Keratinocyte (primary cell): Measurements from ENCODE around the gene CTNNA3. TPM values are rescaled to one million over a fixed set of nuclear protein-coding genes. Genes with fewer than 3 reads are reported as not detected.

Source experiments
- DNase-seq: peaks from one replicate; pipeline ENCODE4 v3.0.0-alpha.2; 2011; ENCODE audit warnings: low read depth, missing footprints, low spot score
- FAIRE-seq: peaks from 2 replicates; lab custom pipeline; 2011; peaks lifted over from hg19 to GRCh38; lab: Jason Lieb, UNC
- H2AFZ ChIP-seq: 2 replicates; pipeline ENCODE4 v1.6.0; 2012; ENCODE audit warnings: low read length, control low read depth, inconsistent platforms; ENCODE audit not compliant: control insufficient read depth
- H3K27ac ChIP-seq: 2 replicates; pipeline ENCODE4 v1.5.1; 2011; ENCODE audit warnings: low read length; ENCODE audit not compliant: control insufficient read depth, insufficient read depth
- H3K27me3 ChIP-seq: 3 replicates; pipeline ENCODE4 v1.6.0; 2011; ENCODE audit warnings: low read length; ENCODE audit not compliant: control insufficient read depth, insufficient read depth; ENCODE audit errors: extremely low read depth
- H3K36me3 ChIP-seq, 2 experiments: 2 replicates in 1 of 2; 3 replicates in 1 of 2; pipeline ENCODE4 v1.5.1; 2011; ENCODE audit warnings: low read length in 2 of 2, mild to moderate bottlenecking in 1 of 2; ENCODE audit not compliant: control insufficient read depth in 2 of 2, insufficient read depth in 2 of 2; ENCODE audit errors: extremely low read depth in 1 of 2
- H3K4me1 ChIP-seq: 3 replicates; pipeline ENCODE4 v1.5.1; 2011; ENCODE audit warnings: low read length; ENCODE audit not compliant: control insufficient read depth, insufficient read depth; ENCODE audit errors: extremely low read depth
- H3K4me2 ChIP-seq: 3 replicates; pipeline ENCODE4 v1.6.0; 2011; ENCODE audit warnings: low read depth, low read length; ENCODE audit not compliant: control insufficient read depth, insufficient read depth; ENCODE audit errors: extremely low read depth
- H3K4me3 ChIP-seq, 3 experiments: fragments of 200-600 bp in 1 of 3; sonication (generic) in 1 of 3; 2 replicates in 2 of 3; 3 replicates in 1 of 3; pipeline ENCODE4 v1.5.1; 2011 to 2016; ENCODE audit warnings: low read length in 3 of 3, mild to moderate bottlenecking in 3 of 3, control low read depth in 2 of 3, inconsistent platforms in 1 of 3, low read depth in 1 of 3, mixed read lengths in 1 of 3, mixed run types in 1 of 3, moderate library complexity in 1 of 3; ENCODE audit not compliant: control insufficient read depth in 2 of 3, insufficient read depth in 2 of 3; ENCODE audit errors: extremely low read depth in 1 of 3
- H3K79me2 ChIP-seq: 2 replicates; pipeline ENCODE4 v1.6.0; 2012; ENCODE audit warnings: low read length; ENCODE audit not compliant: control insufficient read depth, insufficient read depth
- H3K9ac ChIP-seq: 3 replicates; pipeline ENCODE4 v1.6.0; 2011; ENCODE audit warnings: low read length; ENCODE audit not compliant: control insufficient read depth, insufficient read depth; ENCODE audit errors: extremely low read depth
- H3K9me1 ChIP-seq: 3 replicates; pipeline ENCODE4 v1.6.0; 2011; ENCODE audit warnings: low read length; ENCODE audit not compliant: control insufficient read depth, insufficient read depth; ENCODE audit errors: extremely low read depth
- H3K9me3 ChIP-seq: 2 replicates; pipeline ENCODE4 v1.5.1; 2012; ENCODE audit warnings: low read depth, low read length; ENCODE audit not compliant: control insufficient read depth
- H4K20me1 ChIP-seq: 3 replicates; pipeline ENCODE4 v1.6.0; 2011; ENCODE audit warnings: low read length; ENCODE audit not compliant: control insufficient read depth, insufficient read depth; ENCODE audit errors: extremely low read depth
- EZH2 ChIP-seq: IDR thresholded peaks from one replicate; pipeline ENCODE4 v1.6.1; 2012; ENCODE audit warnings: inconsistent platforms, mild to moderate bottlenecking, low read length, moderate library complexity
- dilution Hi-C: fragments of 300-500 bp; cut with MboI; formaldehyde crosslinking; loops from one replicate; pipeline ENCODE4 v1.7.0; 2020; ENCODE audit warnings: low sequenced_read_pairs; ENCODE audit not compliant: extremely low pct_ligation_motif_present
- polyA plus RNA-seq, 5 experiments: library from polyadenylated mRNA; depleted of rRNA in 3 of 5; stranded (reverse) in 3 of 5; stranded (forward) in 1 of 5; unstranded in 1 of 5; fragments of >200 nt; gene quantifications; 1 replicate in 1 of 5; 2 replicates in 3 of 5; 3 replicates in 1 of 5; pipeline versions ENCODE4 v1.2.1 to v1.2.3, GENCODE V29; 2011 to 2012; ENCODE audit warnings: missing spikeins in 2 of 5, low read depth in 1 of 5, low replicate concordance in 1 of 5
- TF ChIP-seq, protein P1 (sequence below), 3 experiments: IDR thresholded peaks in 1 of 3; conservative IDR thresholded peaks in 1 of 3; optimal IDR thresholded peaks in 1 of 3; 2 replicates in 2 of 3; 3 replicates in 1 of 3; pipeline versions ENCODE3 to v1.5.1; 2011; ENCODE audit warnings: low read length in 3 of 3, mild to moderate bottlenecking in 3 of 3, moderate library complexity in 2 of 3, control low read depth in 1 of 3, inconsistent platforms in 1 of 3; ENCODE audit not compliant: insufficient read depth in 2 of 3; ENCODE audit errors: extremely low read depth in 1 of 3

The CTNNA3 gene
- polyA plus RNA-seq, 1 donor (not counting 4 experiments of a cell fraction or from before 2014, with no cell fraction given): 0.01 TPM

- DNase-seq (no peak), FAIRE-seq (no peak)
- H3K36me3 ChIP-seq: no peaks in the 10 kb centered on the region
Measured at GRCh38 chr10:66586897-66587679, 1108.9 kb downstream of the CTNNA3 start.

GRCh38 chr10:66586073-66586472 lies 1109.9 kb downstream of the CTNNA3 start:
- Histone ChIP-seq H3K4me3 (no peak overlapping the region), H3K4me1 (no peaks in the 10 kb centered on the region), H4K20me1 (no peaks in the 10 kb centered on the region), H3K79me2 (no peaks in the 10 kb centered on the region), H3K9me1 (no peaks in the 10 kb centered on the region), H2AFZ (no peak overlapping the region), H3K9ac (no peak overlapping the region), H3K36me3 (no peaks in the 10 kb centered on the region), H3K27me3 (no peaks in the 10 kb centered on the region), H3K27ac (no peak overlapping the region), H3K4me2 (no peak overlapping the region), H3K9me3 (no peaks in the 10 kb centered on the region)
- no peak for TF ChIP-seq EZH2
- TF ChIP-seq, protein P1, sequence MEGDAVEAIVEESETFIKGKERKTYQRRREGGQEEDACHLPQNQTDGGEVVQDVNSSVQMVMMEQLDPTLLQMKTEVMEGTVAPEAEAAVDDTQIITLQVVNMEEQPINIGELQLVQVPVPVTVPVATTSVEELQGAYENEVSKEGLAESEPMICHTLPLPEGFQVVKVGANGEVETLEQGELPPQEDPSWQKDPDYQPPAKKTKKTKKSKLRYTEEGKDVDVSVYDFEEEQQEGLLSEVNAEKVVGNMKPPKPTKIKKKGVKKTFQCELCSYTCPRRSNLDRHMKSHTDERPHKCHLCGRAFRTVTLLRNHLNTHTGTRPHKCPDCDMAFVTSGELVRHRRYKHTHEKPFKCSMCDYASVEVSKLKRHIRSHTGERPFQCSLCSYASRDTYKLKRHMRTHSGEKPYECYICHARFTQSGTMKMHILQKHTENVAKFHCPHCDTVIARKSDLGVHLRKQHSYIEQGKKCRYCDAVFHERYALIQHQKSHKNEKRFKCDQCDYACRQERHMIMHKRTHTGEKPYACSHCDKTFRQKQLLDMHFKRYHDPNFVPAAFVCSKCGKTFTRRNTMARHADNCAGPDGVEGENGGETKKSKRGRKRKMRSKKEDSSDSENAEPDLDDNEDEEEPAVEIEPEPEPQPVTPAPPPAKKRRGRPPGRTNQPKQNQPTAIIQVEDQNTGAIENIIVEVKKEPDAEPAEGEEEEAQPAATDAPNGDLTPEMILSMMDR (optimal IDR thresholded peaks at IDR 0.05 in 1 of 3, IDR thresholded peaks at IDR 0.05 in 1 of 3, conservative IDR thresholded peaks at IDR 0.05 in 1 of 3; ENCODE audit: extremely low read depth in 1 of 3, insufficient read depth in 2 of 3, low read length in 3 of 3): peak; percentile 31 to 49 (median 47)
- dilution Hi-C loops: no loop called here
- no peak for FAIRE-seq
- DNase-seq: no peak

More at GRCh38 chr10:66586897-66587679, 1108.9 kb downstream of the CTNNA3 start:
- H3K4me1 ChIP-seq: peaks cover 5% of the 10 kb centered on the region
- no peaks in the 10 kb centered on the region for H4K20me1 ChIP-seq
- dilution Hi-C loops: no loop called here
- no peaks in the 10 kb centered on the region for H3K9me3 ChIP-seq
- TF ChIP-seq, protein P1 (optimal IDR thresholded peaks at IDR 0.05 in 1 of 3, IDR thresholded peaks at IDR 0.05 in 1 of 3, conservative IDR thresholded peaks at IDR 0.05 in 1 of 3; ENCODE audit: extremely low read depth in 1 of 3, insufficient read depth in 2 of 3, low read length in 3 of 3): no peak
- TF ChIP-seq EZH2: no peak
- H3K27me3 ChIP-seq: no peaks in the 10 kb centered on the region
- no peak overlapping the region for H3K27ac ChIP-seq
- H3K9ac ChIP-seq: no peak overlapping the region
- no peak overlapping the region for H3K4me3 ChIP-seq
- no peaks in the 10 kb centered on the region for H3K9me1 ChIP-seq
- H3K4me2 ChIP-seq: no peak overlapping the region
- H3K79me2 ChIP-seq: no peaks in the 10 kb centered on the region
- H2AFZ ChIP-seq: no peak overlapping the region
